GM19239 (cell line): Measurements from ENCODE around the gene HOXA3.

Experiments used
- DNase-seq: peaks from one replicate; pipeline ENCODE4 v3.0.0; 2011; ENCODE audit warnings: low spot score; ENCODE audit not compliant: insufficient read length
- FAIRE-seq: peaks from 2 replicates; lab custom pipeline; 2011; peaks lifted over from hg19 to GRCh38; lab: Jason Lieb, UNC

HOXA3 gene

DNA sequence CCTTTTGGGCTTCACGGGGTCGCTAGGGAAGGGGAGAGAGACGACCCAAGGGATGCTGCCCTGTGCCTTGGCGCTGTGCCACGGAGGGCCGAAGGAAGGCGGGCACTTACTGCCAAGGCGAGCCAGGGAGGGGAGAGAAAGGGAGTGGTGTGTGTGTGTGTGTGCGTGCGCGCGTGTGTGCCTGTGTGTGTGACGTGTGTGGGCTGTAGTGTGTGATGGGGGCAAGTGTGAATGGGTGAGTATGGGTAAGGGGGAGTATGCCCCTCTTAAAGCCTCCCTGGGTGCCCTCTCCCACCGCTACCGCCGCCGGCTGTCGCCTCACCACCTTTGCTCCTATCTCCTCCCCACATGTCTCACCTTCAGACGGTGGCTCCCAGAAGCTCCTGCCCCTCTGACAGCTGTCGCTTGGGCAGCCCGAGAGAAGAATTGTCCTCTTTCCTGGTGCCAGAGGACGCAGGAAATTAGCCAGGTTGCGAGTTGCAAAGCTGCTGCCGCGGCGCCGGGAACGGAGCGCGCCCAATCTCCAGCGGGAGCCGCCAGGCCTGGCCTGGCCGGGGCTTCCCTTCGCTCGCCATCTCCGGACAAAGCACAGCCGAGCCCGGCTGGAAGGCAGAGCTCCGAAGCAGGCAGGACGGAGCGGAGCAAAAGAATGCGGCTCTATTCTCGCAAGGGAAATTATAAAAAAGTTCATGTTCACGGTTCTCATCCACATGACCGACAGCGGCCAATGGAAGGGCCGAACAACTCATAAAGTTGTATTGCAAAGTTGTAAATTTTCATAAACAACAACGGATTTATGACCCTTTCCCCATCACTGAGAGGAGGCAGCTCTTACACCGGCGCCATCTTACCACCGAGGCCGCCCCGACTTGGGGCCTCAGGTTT, at the start of gene HOXA3:
TSS of gene HOXA3 (minus strand) at position 653 of the 885 bp plus-strand sequence. CDS start 41,943 bp downstream, outside the sequence.
- no peak for FAIRE-seq
- no peak for DNase-seq

GRCh38 chr7:27201580-27202017, 49.2 kb upstream of the HOXA3 start:
- DNase-seq (no peak), FAIRE-seq (no peak)

DNA sequence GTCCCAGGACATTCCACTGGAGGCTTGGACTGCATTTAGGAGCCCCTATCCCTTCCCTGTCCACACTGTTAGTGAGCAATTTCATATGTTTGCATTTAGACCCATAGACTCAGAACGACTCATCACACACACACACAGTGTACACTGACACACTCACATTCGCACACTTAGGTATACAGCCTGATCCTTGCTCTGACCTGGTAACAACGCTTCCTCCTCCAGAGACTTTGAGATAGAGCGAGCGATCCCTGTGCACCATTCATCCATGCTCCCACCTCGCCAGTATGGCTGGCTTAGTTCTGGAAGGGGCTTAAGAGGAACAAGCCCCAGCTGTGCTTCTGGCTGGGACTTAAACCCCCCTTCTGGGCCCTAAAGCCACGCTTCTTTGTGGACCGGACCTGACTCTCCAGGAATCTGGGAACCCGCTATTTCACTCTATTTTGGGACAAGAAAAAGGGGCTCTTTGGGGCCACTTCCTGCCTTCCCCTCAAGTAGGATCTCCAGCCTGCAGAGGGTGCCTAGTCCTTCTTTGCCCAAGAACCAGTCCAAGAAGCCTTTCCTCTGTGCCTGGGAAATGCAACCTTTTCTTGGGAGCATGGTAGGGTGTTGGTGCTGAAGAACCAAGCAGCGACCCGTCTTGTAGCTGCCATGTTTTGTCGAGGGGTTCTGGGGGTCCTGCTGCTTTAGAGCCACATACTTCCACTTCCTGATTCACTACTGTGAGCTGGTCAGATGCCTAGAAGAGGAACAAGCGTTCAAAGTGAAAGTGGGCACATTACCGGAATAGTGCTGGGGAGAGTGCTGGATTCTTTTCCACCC, 48.6 kb upstream of the HOXA3 start:
- DNase-seq (no peak), FAIRE-seq (no peak)

DNA sequence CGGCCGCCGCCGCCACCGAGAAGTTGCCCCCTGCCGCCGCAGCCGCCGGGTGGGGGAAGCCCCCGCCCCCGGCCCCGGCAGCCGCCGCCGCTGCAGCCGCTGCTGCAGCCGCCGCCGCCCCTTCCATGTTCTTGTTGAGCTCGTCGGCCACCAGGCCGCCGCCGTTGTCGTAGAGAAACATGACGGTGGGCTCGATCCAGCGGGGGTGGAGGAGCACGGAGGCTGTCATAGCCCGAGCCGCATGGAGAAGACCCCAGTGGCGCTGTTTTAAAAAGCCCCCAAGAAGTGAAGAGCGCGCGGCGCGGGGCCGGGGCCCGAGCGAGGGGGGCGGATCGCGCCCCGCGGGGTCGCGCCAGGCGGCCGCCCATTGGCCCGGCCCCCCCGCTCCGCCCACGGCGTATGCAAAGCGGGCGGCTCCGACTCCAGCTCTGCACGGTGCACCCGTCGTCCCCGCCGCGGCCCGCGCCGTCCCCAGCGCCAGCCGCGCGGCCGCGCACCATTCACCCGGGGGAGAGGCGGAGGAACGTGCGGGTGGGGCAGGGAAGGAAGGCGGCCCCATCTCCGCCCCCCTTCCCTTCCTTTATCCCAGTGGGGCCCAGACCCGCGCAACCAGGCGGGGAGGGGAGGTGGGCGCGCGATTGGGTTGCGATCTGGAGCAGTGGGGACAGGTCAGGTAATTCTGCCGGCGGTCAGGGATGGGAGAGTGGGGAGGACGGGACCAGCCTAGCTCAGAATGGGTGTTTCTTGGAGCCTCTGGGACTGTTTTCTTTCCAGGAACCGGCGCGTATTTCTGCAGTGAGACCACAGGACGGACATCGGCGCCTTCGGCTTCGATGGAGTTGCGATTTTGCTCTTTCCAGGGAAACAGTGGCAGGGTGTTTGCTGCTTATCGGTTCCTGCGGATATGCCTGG, 47.7 kb upstream of the HOXA3 start, which contains the start of gene HOXA13:
TSS of gene HOXA13 (minus strand) at position 243 of the 912 bp plus-strand sequence. CDS start at position 229, 14 bp downstream.
- no peak for DNase-seq
- no peak for FAIRE-seq

DNA sequence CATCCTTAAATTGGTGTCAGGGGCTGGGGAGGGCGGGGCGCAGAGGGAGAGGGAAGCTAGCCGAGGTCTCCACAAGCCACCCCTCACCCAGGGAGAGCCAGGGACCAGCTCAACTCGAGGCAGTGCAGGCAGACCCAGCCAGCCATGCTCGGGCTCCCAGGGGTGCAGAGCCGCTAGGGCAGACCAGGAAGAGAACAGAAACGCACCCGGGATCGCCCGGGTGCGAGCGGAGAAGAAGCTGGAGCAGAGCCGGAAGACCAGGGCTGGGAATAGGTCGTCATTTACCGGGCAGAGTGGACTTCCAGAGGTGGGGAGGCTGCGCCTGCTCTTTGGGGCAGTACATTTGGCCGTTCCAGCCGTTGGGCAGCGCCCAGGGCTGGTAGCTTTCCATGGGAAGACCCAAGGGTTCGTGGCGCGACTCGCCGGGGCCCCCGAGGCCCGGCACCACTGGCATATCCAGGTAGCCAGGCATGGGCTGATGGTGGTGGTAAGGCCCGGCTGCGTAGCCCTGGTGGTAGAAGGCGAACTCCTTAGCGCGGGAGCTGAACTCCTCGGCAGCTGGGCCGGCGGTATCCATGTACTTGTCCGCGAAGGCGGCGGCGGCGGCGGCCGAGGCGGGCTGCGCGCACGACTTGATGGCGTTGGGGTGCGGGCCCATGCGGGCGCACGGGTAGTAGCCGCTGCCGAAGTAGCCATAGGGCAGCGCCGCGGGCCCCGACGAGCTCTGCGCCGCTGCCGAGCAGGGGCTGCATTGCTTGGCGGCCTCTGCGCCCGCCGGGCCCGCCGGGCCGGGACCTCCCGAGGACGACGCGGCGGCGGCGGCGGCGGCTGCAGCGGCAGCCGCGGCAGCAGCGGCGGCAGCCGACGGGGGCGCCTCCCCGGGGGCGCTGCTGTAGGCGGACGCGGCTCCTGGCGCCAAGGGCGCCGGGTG, 46.8 kb upstream of the HOXA3 start:
- DNase-seq (no peak), FAIRE-seq (no peak)

DNA sequence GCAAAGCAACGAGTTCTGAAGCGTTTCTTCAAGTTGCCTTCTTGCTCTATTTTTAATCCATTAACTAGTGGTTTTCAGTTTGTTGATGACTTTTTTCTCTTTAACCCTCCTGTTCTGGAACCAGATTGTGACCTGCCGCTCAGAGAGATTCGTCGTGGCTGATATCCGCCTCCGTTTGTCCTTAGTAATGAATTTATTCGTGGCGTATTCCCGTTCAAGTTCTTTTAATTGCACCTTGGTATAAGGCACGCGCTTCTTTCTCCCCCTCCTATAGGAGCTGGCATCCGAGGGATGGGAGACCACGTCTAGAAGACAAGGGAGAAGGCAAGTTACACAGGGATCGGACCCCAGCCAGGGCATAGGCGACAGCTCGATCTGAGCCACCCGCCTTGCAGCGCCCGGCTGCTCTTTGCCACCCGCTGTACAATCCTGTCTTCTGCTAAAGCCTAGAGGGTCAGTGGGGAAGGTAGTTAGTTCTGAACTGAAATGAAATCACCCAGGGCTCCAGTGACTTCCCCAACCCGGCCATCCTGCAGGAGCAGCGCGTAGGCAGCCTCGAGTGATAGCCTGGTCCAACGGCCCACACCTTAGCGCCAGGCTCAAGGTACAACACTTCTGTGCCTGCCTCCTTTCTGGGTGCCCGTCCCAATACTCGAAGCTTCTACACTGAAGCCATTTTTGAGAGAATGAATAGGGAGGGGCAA, 45.9 kb upstream of the HOXA3 start:
- DNase-seq = no peak
- no peak for FAIRE-seq

DNA sequence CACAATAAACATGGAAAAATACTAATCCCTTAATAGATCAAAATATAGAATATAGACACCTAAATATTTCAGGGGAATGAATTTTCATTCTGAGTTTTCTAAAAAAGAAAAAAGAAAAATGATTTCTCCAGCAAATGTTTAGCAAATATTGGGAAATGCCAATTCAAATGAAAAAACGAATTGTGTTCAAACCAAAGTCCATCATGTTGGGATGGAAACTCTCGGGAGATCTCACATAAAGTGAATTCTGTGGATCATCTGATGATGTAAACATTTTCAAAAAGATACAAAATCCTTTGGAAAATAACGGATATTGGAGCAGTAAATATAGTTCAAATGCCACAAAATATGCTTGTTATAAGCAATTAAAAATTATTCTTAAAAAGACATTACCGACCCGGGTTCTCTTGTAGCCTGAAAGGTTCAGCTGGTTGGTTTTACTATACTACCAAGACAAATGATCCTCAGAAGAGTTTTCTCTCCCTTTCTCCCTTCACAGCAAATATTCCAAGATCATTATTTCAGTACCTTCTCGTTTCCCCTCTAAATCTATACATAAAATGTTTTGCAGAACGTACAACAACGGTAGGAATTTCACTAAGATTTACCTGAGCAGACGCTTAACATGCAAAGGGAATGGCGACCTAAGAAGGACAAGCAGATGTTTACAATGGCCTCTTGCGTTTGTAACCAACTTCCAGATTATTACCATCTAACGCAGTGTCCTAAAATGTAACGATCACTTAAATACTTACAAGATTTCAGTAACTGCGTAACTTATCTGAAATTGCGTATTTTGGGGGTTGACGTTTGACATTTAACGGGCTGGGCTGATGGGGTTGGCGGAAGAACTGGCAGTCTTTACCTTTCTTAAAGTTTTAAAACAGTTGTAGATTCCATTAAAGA, 45.0 kb upstream of the HOXA3 start:
- no peak for FAIRE-seq
- no peak for DNase-seq

GRCh38 chr7:27196287-27196767, 43.9 kb upstream of the HOXA3 start:
- DNase-seq (peak; percentile 70), FAIRE-seq (peak; percentile 88)

DNA sequence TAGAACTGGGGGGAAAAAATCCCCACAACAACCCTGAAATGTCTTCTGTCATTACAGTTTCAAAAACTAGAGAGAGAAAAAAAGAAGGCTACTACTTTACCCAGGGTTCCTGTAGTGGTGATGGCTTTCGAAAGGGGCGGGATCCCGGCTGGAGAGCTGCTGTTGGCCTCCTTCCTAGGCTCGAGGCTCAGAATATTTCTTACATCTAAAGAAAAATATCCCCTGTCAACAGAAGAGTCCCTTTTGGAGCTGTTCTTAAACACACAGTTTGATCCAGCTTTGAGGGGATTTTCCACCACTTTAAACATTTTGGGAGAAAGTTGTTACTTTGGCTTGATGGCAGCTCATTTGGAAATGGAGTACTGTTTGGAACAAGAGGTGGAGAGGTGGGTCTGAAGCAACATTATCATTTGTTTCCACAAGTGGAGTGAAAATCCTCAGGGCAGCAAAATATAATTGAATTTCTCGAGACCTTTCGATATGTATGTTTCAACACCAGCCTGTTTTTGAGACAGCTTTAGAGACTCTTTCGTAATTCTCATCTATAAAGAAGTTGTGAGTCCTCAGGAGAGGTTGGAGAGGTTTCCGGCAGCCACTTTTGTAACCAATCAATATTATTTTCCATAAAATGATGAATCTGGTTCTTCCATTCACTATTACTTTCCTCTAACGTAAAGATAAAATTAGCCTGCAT, 42.5 kb upstream of the HOXA3 start:
- DNase-seq (no peak), FAIRE-seq (no peak)

GRCh38 chr7:27194002-27194352, 41.6 kb upstream of the HOXA3 start:
- no peak for FAIRE-seq
- no peak for DNase-seq

DNA sequence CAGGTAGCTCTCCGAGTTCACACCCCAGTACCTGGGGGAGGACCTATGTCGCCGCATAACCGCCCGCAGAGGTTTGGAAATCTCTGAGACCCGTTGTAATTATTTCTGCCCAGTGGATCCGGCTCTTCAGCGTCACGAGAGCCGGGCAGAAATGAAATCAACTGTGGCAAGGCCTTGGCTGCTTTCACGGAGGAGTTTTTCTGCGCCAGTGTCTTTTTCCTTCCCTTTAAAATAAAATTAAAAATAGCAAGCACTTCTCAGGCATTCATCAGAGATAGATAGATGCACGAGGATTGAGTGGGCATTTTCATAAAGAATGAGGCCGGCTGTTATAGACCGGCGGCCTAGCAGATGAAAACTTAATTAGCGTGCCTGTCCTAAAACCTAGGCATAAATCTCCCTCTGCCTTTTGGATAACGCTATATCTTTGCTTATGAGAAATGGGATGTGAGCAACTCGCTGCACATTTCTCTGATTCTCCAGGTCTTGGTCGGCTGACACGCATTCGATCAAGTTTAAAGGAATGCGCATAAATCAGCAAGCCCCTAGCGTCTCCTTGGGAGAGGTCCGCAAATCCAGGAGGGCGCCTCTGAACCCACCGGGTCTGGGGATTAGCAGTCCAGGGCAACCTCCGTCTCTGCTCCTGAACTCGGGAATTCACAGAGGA, 41.1 kb upstream of the HOXA3 start:
- no peak for FAIRE-seq
- DNase-seq = no peak

GRCh38 chr7:27192546-27193334, 40.4 kb upstream of the HOXA3 start:
- DNase-seq = no peak
- FAIRE-seq = no peak

DNA sequence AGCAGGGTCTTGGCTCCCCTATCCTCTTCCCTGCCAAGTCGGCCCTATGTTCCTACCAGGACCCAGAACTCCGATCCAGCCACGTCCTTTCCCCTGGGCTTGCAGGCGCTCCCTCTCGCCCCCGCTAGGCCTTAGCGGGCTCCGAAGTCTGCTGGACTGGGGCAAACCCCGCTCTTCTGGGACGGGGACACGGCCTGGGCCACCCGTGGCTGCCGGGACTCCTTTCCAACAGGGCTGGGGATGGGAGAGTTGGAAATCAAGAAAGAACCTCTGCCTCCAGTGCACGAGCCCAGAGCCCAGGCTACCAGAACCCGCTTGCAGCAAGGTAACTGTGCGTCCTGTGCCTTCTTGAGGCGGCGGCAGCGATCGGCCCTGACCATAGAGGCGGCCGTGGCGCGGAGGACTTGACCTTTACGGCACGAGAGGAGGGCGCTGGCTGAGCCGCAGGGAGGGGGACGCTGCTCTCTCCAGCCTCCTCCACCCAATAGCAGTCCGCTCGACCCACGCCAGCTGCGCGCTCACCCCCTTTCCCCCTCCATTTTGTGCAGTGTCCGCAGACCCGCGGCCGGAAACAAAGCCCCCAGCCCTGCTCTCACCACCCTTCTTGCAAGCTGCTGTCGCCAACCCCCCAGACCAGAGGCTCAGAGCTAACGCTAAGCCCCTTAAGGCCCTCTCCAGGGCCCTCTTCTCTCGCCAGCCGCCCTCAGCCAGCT, 39.6 kb upstream of the HOXA3 start:
- DNase-seq (no peak), FAIRE-seq (no peak)

GRCh38 chr7:27191161-27191731, 38.9 kb upstream of the HOXA3 start:
- FAIRE-seq = no peak
- DNase-seq = no peak
